Activated T-helper 1 cell treated with anti-CD3 and anti-CD28 coated beads, Interleukin-12 subunit alpha, Interleukin-12 subunit beta, Interleukin-2, Interleukin-4 antibody, amounts not matched to agents 30 ng/mL and 10 ng/mL and 1 ng/mL, durations not matched to agents 14 hours and 24 hours and 36 hours (primary cell): Measurements from ENCODE around the gene PIK3CG. TPM values are rescaled to one million over a fixed set of nuclear protein-coding genes. Genes with fewer than 3 reads are reported as not detected.

Experiments used
- DNase-seq: peaks from one replicate; pipeline ENCODE4 v3.0.0; 2021; ENCODE audit warnings: low spot score
- H3K27ac Mint-ChIP-seq: one replicate; pipeline ENCODE4 v1.8.0; 2021; ENCODE audit warnings: mild to moderate bottlenecking, mixed read lengths
- H3K27me3 Mint-ChIP-seq: one replicate; pipeline ENCODE4 v1.8.0; 2022; ENCODE audit warnings: mild to moderate bottlenecking, moderate library complexity, mixed read lengths; ENCODE audit not compliant: insufficient read depth
- H3K36me3 Mint-ChIP-seq: one replicate; pipeline ENCODE4 v1.8.0; 2021; ENCODE audit warnings: low read depth, mixed read lengths
- H3K4me1 Mint-ChIP-seq: one replicate; pipeline ENCODE4 v1.8.0; 2021; ENCODE audit warnings: low read depth, mixed read lengths
- H3K4me3 Mint-ChIP-seq: one replicate; pipeline ENCODE4 v1.8.0; 2021; ENCODE audit warnings: mild to moderate bottlenecking, moderate library complexity, mixed read lengths
- H3K9me3 Mint-ChIP-seq: one replicate; pipeline ENCODE4 v1.8.0; 2021; ENCODE audit warnings: mixed read lengths
- intact Hi-C: fragments of 100-400 bp; cut with micrococcal nuclease; formaldehyde crosslinking; loops from one replicate; pipeline ENCODE4 v1.15.1; 2024
- total RNA-seq: library from RNA; stranded (reverse); gene quantifications from 2 replicates; pipeline ENCODE4 v1.2.3, GENCODE V29; 2022

Gene PIK3CG
- total RNA-seq, 1 donor from 2014 or later: 38.7 TPM

DNA sequence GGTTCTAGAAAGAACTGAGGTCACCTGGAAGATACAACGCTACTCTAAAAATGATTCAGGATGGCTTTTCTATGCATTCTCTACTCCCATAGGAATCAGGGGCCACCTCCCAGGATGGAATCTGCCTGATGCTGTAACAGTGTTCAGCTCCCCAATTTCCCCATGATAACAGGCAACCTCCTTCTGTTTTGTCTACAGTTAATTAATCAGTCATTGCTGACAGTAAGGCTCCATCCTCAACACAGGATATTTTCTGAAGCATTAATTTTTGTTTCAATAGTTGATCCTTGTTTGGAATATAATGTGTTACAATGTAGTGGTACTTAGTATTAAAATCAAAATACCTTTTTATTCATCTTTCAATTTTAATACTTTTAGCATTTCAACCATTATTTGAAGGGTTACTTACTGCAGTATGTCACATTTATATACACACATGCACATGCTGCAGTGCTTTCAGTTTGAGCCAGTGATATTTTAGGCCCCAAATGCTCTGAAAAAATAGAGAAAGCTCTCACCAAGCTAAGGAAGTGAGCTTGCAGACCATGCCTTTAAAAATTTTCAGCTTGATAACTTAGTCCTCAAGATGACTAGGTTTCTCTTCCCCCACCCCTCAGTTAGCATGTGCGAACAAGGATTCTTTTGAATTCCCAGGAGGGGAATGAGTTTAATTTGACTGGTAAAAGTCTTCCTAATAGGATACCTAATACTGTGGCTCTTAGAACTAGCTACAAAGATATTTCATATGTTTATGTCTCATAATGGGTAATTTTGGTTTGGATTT, 592 bp upstream of the PIK3CG start:
- DNase-seq: no peak
- Mint-ChIP-seq H3K4me3 (peak overlapping the region; percentile 96), H3K27me3 (no peaks in the 10 kb centered on the region), H3K36me3 (peaks cover 25% of the 10 kb centered on the region), H3K4me1 (peaks cover 46% of the 10 kb centered on the region), H3K9me3 (no peaks in the 10 kb centered on the region), H3K27ac (peak overlapping the region; percentile 90)
- intact Hi-C loops: loop anchor here (1.0 to 10.0 kb wide), 15 partner anchors 23 to 937 kb away; partner anchors contain the start of genes COG5, DUS4L and SLC26A4

DNA sequence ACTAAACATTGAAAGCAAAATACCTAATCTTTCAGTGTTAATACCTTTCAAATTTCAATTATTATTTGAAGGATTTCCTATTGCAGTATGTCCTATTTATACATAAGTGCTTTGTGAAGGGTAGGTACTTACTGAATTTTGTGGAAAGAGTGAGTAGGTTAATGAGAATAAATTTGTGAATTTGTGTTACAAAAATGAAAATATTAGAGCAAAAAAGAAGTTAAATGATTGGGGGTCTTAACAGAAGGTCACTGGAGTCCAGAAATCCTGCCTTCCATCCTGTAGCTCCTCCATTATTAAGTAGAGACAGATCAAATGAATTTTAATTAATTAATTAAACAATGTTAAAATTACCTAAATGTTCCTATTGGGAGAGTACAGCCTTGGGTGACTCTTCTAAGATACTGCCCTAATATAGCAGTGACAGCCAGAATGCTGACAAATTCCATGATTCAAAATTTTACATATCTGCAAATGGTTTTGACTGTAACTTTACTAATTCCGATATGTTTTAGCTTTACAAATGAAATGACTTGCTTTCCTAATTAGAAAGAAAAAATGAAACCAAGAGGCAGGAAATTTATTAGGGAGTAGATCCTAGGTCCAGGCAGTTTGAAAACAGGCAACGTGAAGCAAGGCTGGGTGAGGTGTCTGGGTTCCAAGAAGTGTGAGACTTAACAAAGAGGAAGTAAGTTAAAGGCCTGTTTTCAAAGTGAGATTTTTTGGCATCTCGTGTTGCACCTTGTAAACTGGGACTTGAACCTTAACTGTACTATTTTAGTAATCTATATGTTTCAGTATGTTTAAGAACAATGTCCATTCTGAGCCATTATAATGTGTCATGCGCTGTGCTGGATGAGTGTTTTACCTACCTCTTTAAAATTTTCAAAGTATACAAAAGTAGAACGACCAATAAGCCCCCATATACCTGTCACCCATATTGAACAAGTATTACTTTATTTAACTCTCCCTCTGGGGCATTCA, 1.5 kb downstream of the PIK3CG start:
- H3K27me3 Mint-ChIP-seq: no peaks in the 10 kb centered on the region
- peak overlapping the region; percentile 80 for H3K27ac Mint-ChIP-seq
- H3K4me3 Mint-ChIP-seq: peak overlapping the region; percentile 96
- H3K9me3 Mint-ChIP-seq: no peaks in the 10 kb centered on the region
- intact Hi-C loops: loop anchor here (5.0 to 10.0 kb wide), 6 partner anchors 181 to 939 kb away; partner anchors contain the start of genes COG5, DUS4L and SLC26A4
- H3K4me1 Mint-ChIP-seq: peaks cover 67% of the 10 kb centered on the region
- H3K36me3 Mint-ChIP-seq: peaks cover 36% of the 10 kb centered on the region
- no peak for DNase-seq

DNA sequence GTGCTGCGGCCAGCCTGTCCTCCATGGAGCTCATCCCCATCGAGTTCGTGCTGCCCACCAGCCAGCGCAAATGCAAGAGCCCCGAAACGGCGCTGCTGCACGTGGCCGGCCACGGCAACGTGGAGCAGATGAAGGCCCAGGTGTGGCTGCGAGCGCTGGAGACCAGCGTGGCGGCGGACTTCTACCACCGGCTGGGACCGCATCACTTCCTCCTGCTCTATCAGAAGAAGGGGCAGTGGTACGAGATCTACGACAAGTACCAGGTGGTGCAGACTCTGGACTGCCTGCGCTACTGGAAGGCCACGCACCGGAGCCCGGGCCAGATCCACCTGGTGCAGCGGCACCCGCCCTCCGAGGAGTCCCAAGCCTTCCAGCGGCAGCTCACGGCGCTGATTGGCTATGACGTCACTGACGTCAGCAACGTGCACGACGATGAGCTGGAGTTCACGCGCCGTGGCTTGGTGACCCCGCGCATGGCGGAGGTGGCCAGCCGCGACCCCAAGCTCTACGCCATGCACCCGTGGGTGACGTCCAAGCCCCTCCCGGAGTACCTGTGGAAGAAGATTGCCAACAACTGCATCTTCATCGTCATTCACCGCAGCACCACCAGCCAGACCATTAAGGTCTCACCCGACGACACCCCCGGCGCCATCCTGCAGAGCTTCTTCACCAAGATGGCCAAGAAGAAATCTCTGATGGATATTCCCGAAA, 2.7 kb downstream of the PIK3CG start:
- Mint-ChIP-seq H3K27me3 (no peaks in the 10 kb centered on the region), H3K9me3 (no peaks in the 10 kb centered on the region), H3K27ac (no peak overlapping the region), H3K4me1 (peaks cover 79% of the 10 kb centered on the region), H3K4me3 (peak overlapping the region; percentile 96), H3K36me3 (peaks cover 48% of the 10 kb centered on the region)
- intact Hi-C loops: loop anchor here (5.0 to 10.0 kb wide), 6 partner anchors 180 to 940 kb away; partner anchors contain the start of genes COG5, DUS4L and SLC26A4
- no peak for DNase-seq

DNA sequence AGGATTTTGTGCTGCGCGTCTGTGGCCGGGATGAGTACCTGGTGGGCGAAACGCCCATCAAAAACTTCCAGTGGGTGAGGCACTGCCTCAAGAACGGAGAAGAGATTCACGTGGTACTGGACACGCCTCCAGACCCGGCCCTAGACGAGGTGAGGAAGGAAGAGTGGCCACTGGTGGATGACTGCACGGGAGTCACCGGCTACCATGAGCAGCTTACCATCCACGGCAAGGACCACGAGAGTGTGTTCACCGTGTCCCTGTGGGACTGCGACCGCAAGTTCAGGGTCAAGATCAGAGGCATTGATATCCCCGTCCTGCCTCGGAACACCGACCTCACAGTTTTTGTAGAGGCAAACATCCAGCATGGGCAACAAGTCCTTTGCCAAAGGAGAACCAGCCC, 3.3 kb downstream of the PIK3CG start:
- no peaks in the 10 kb centered on the region for H3K27me3 Mint-ChIP-seq
- H3K9me3 Mint-ChIP-seq: no peaks in the 10 kb centered on the region
- peaks cover 83% of the 10 kb centered on the region for H3K4me1 Mint-ChIP-seq
- H3K27ac Mint-ChIP-seq: peak overlapping the region; percentile 15
- peaks cover 52% of the 10 kb centered on the region for H3K36me3 Mint-ChIP-seq
- peak overlapping the region; percentile 21 for H3K4me3 Mint-ChIP-seq
- intact Hi-C loops: loop anchor here (5.0 to 10.0 kb wide), 6 partner anchors 179 to 941 kb away; partner anchors contain the start of genes COG5, DUS4L and SLC26A4
- no peak for DNase-seq

DNA sequence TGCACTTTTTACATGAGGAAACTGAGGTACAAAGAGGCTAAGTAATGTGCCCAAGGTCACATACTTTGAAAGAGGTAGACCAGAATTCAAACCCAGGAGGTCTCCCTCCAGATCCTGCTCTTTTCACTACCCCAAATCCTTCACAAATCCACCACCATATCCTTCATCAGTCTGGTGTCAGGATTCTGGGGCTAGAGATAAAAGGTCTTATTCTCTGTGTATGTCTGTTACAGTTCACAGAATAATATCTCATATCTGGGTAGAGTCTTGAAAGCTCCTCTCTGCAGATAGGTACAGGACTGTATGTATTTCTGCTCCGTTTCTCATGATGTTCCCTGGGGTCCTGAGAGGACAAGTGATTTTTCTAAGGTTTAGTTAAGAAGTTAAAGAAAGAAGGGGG, 4.9 kb downstream of the PIK3CG start:
- H3K4me1 Mint-ChIP-seq: peaks cover 83% of the 10 kb centered on the region
- intact Hi-C loops: loop anchor here (2.0 to 10.0 kb wide), 8 partner anchors 77 to 943 kb away; partner anchors contain the start of genes CBLL1, COG5, DUS4L and SLC26A4
- no peaks in the 10 kb centered on the region for H3K9me3 Mint-ChIP-seq
- peaks cover 65% of the 10 kb centered on the region for H3K36me3 Mint-ChIP-seq
- H3K27me3 Mint-ChIP-seq: no peaks in the 10 kb centered on the region
- peak overlapping the region; percentile 21 for H3K27ac Mint-ChIP-seq
- DNase-seq: no peak
- H3K4me3 Mint-ChIP-seq: peak overlapping the region; percentile 43

DNA sequence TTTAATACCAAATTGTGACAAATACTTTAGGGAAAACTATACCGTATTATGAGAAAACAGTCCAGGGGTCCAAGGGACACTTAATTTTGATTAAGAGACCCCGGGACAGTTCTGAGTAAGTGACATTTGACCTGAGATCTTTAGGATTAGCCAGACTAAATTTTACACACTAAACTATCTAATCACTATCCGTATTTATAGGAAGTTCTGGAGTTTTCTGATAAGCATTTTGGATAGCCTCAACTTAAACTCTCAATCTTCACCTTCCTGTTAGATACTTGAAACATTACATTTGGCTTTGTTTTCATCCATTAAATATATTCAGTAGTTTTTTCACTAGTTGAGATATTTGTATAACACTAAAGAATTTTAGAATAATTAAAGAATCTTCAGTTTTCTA, 5.4 kb downstream of the PIK3CG start:
- H3K36me3 Mint-ChIP-seq: peaks cover 69% of the 10 kb centered on the region

DNA sequence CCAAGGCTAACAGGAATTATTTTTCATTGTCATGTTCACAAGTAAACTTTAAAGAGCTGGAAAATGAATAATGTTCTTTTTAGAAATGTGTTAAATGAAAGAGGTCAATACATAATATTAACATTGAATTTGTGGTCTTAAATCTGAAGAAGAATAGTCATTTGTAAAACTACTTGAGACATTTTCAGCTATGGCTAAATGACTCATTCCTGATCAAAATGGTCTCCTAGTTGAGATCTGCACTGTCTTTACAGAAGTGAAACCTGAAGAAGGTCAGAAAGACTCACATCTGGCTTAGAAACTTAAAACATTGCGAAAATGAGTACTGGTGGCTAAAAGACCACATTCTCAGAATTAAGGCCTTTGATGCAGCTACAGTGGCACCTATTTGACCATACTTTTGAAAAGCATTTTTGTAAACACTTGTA, 5.9 kb downstream of the PIK3CG start:
- intact Hi-C loops: loop anchor here (1.0 to 5.0 kb wide), 8 partner anchors 8 to 1062 kb away; partner anchors contain the start of gene CBLL1
- Mint-ChIP-seq H3K27ac (peak overlapping the region; percentile 64), H3K27me3 (no peaks in the 10 kb centered on the region)

More for the DNA sequence above, 5.4 kb downstream of the PIK3CG start:
- intact Hi-C loops: loop anchor here (2.0 to 5.0 kb wide), 2 partner anchors 78 to 872 kb away; partner anchors contain the start of gene CBLL1
- H3K27me3 Mint-ChIP-seq: no peaks in the 10 kb centered on the region
- H3K4me3 Mint-ChIP-seq: peak overlapping the region; percentile 43
- H3K4me1 Mint-ChIP-seq: peaks cover 77% of the 10 kb centered on the region
- peaks cover 2% of the 10 kb centered on the region for H3K9me3 Mint-ChIP-seq
- no peak for DNase-seq
- peak overlapping the region; percentile 21 for H3K27ac Mint-ChIP-seq

DNA sequence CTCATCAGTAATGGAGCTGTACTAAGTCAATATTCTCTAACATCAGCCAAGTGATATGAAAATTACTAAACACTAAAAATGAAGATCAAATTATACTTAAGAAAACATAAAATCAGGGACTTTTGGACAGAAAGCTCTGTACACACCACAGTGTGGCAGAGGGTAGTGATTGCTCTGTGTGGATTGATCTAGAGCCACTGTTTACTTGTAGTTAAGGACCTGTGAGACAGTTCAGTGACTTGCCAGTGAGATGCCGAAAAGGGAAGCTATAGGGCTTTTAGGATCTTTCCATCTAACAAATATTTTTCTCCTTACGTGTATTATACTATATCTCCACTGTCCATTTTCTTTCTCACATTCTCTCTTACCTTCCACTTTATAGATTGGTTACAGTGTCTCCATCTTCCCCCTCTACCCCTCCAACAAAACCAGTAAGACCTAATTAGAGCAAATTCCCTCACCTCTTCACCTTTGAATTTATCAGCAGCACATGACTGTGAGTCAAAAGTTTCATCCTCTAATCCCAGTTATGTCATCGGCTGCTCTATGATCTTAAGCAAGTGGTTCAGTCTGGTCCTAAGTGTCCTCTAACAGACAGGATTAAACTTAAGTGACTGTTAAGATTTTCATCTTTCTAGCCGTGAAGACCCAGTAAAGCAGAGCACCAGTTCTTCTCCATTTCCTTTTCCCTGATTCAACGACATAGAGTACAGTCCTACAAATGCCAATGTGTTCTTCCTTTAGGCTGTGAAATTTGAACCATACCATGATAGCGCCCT, 6.9 kb downstream of the PIK3CG start:
- no peaks in the 10 kb centered on the region for H3K27me3 Mint-ChIP-seq
- peaks cover 3% of the 10 kb centered on the region for H3K9me3 Mint-ChIP-seq
- peaks cover 66% of the 10 kb centered on the region for H3K4me1 Mint-ChIP-seq
- no peak for DNase-seq
- H3K27ac Mint-ChIP-seq: peak overlapping the region; percentile 64
- H3K4me3 Mint-ChIP-seq: peak overlapping the region; percentile 43
- peaks cover 70% of the 10 kb centered on the region for H3K36me3 Mint-ChIP-seq
- intact Hi-C loops: loop anchor here (1.0 to 5.0 kb wide), 8 partner anchors 9 to 1063 kb away; partner anchors contain the start of gene CBLL1

More for the DNA sequence above, 5.9 kb downstream of the PIK3CG start:
- peaks cover 3% of the 10 kb centered on the region for H3K9me3 Mint-ChIP-seq
- peak overlapping the region; percentile 43 for H3K4me3 Mint-ChIP-seq
- DNase-seq: no peak
- peaks cover 70% of the 10 kb centered on the region for H3K36me3 Mint-ChIP-seq
- H3K4me1 Mint-ChIP-seq: peaks cover 75% of the 10 kb centered on the region

DNA sequence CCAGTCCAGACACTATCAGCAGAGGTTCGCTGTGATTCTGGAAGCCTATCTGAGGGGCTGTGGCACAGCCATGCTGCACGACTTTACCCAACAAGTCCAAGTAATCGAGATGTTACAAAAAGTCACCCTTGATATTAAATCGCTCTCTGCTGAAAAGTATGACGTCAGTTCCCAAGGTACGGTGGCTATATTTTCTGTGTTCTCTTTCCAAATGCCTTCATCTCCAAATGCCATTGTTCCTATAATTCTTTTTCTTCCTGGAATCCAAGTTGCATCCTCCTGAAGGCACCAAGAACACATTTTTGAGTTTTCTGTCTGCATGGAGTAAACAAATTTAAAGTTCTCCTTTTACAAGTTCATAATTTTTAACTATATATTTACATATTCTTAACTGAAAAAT, 7.7 kb downstream of the PIK3CG start:
- peaks cover 3% of the 10 kb centered on the region for H3K9me3 Mint-ChIP-seq
- intact Hi-C loops: loop anchor here (5.0 kb wide), 1 partner anchor 870 kb away; the partner anchor contains the start of gene CBLL1

DNA sequence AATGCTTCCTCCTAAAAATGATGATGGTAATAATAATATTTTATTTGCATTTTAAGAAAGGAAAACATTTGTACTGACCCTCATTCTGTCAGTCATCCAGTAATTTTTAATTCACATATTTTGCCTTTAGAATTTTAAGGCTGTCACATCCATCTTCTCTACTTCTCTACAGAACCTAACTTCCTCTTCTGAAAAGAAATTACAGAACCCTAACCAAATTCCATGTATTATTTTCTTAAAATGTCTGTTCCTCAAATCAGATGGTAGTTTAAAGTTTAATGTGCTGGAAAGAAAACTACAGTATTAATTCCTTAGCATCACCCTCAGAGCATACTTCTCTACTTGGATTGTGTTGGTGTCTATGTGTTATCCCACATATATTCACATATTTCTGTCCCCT, 9.0 kb downstream of the PIK3CG start:
- H3K27ac Mint-ChIP-seq: no peak overlapping the region
- H3K36me3 Mint-ChIP-seq: peaks cover 75% of the 10 kb centered on the region
- no peak for DNase-seq
- H3K4me1 Mint-ChIP-seq: peaks cover 75% of the 10 kb centered on the region
- no peak overlapping the region for H3K4me3 Mint-ChIP-seq
- intact Hi-C loops: loop anchor here (5.0 kb wide), 1 partner anchor 868 kb away; the partner anchor contains the start of gene CBLL1
- no peaks in the 10 kb centered on the region for H3K27me3 Mint-ChIP-seq
- H3K9me3 Mint-ChIP-seq: peaks cover 3% of the 10 kb centered on the region

More for the DNA sequence above, 7.7 kb downstream of the PIK3CG start:
- peaks cover 73% of the 10 kb centered on the region for H3K36me3 Mint-ChIP-seq
- H3K4me1 Mint-ChIP-seq: peaks cover 70% of the 10 kb centered on the region
- DNase-seq: no peak
- no peaks in the 10 kb centered on the region for H3K27me3 Mint-ChIP-seq
- H3K27ac Mint-ChIP-seq: no peak overlapping the region
- H3K4me3 Mint-ChIP-seq: peak overlapping the region; percentile 43

DNA sequence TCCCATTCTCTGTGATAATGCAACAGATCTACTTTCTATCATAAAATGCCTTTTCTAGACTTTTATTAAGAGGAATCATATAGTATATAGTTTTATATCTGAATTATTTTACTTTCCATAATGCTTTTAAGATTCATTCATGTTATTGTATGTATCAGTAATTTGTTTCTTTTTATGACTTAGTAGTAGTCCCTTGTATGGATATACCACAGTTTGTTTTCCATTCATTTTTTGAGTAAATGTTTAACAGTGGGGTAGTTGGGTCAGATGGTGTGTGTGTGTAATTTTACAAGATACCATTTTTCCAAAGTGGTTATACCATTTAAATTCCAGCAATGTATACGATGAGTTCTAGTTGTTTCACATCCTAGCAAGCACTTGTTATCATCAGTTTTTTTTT, 10.4 kb downstream of the PIK3CG start:
- Mint-ChIP-seq H3K4me1 (peaks cover 68% of the 10 kb centered on the region), H3K27me3 (no peaks in the 10 kb centered on the region), H3K27ac (no peak overlapping the region), H3K4me3 (no peak overlapping the region), H3K36me3 (peaks cover 70% of the 10 kb centered on the region), H3K9me3 (peaks cover 3% of the 10 kb centered on the region)
- intact Hi-C loops: no loop called here
- DNase-seq: no peak
